ENCODE measurements around the gene OR4A47. TPM values are rescaled to one million over a fixed set of nuclear protein-coding genes. Genes with fewer than 3 reads are reported as not detected.

The OR4A47 gene, protein sequence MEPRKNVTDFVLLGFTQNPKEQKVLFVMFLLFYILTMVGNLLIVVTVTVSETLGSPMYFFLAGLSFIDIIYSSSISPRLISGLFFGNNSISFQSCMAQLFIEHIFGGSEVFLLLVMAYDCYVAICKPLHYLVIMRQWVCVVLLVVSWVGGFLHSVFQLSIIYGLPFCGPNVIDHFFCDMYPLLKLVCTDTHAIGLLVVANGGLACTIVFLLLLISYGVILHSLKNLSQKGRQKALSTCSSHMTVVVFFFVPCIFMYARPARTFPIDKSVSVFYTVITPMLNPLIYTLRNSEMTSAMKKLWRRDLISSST
- total RNA-seq (2022; extraction: Qiagen RNA extraction) = not detected in 5 replicates

DNA sequence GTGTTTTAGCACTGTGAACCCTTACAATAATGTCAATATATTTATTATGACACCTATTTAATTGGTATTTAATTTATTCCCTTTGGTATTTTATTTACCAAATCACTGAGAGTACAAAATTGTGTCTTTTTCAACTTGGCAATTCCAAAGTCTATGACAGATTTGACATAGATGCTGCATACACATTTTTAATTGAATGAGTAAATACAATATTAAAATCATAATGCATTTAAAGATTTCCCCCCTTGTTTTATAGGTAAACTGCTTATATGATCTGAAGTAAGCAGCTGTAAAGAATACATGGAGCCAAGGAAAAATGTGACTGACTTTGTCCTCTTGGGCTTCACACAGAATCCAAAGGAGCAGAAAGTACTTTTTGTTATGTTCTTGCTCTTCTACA is at the start of gene OR4A47:
Gene OR4A47, plus strand, starts transcription at position 301 of the 400 bp plus-strand sequence. Its CDS starts 0 bp downstream, at position 301.

Other genes starting within 250 kb of the OR4A47 start
- gene OR4X2, start 243.7 kb upstream of the OR4A47 start, total RNA-seq (2022; extraction: Qiagen RNA extraction) = not detected in 5 replicates
- not detected in 5 replicates for gene OR4X1, start 224.9 kb upstream of the OR4A47 start, total RNA-seq (2022; extraction: Qiagen RNA extraction)
- not detected in 5 replicates for gene OR4S1, start 182.6 kb upstream of the OR4A47 start, total RNA-seq (2022; extraction: Qiagen RNA extraction)
- not detected in 5 replicates for gene OR4C3, start 163.9 kb upstream of the OR4A47 start, total RNA-seq (2022; extraction: Qiagen RNA extraction)
- gene OR4C5, start 122.3 kb upstream of the OR4A47 start, total RNA-seq (2022; extraction: Qiagen RNA extraction) = not detected in 5 replicates